Measurements from ENCODE around the gene RUFY3.

GRCh38 chr4:70815370-70815769, 93.6 kb downstream of the RUFY3 start:
- TF ChIP-seq CTCF (IDR thresholded peaks at IDR 0.05) (no peak), ZFX (IDR thresholded peaks at IDR 0.05; ENCODE audit: borderline replicate concordance) (no peak)
